ENCODE results near the gene BROX. TPM values are rescaled to one million over a fixed set of nuclear protein-coding genes. Genes with fewer than 3 reads are reported as not detected.

Gene BROX
- polyA plus RNA-seq, 1 donor (not counting 4 experiments of a cell fraction or from before 2014, with no cell fraction given): 9.6 TPM

- peaks cover 11 to 18% of the 10 kb centered on the region in 2 experiments for H3K36me3 ChIP-seq (ENCODE audit: control insufficient read depth in 2 of 2, extremely low read depth in 1 of 2, insufficient read depth in 2 of 2, low read length in 2 of 2)
- no peaks in the 10 kb centered on the region for H3K9me3 ChIP-seq (ENCODE audit: control insufficient read depth, low read depth, low read length)
- H3K4me1 ChIP-seq (ENCODE audit: control insufficient read depth, extremely low read depth, insufficient read depth, low read length): no peaks in the 10 kb centered on the region
- no peaks in the 10 kb centered on the region for H3K9me1 ChIP-seq (ENCODE audit: control insufficient read depth, extremely low read depth, insufficient read depth, low read length)
- H2AFZ ChIP-seq (ENCODE audit: control insufficient read depth, low read length): no peak overlapping the region
- FAIRE-seq (no peak), DNase-seq (ENCODE audit: low read depth, low spot score) (no peak)
- H3K4me2 ChIP-seq (ENCODE audit: control insufficient read depth, extremely low read depth, insufficient read depth, low read depth, low read length): no peak overlapping the region
- no peaks in the 10 kb centered on the region for H3K27me3 ChIP-seq (ENCODE audit: control insufficient read depth, extremely low read depth, insufficient read depth, low read length)
- no peak overlapping the region for H3K9ac ChIP-seq (ENCODE audit: control insufficient read depth, extremely low read depth, insufficient read depth, low read length)
- TF ChIP-seq EZH2 (IDR thresholded peaks at IDR 0.05; ENCODE audit: low read length) (no peak), CTCF (optimal IDR thresholded peaks at IDR 0.05 in 1 of 3, IDR thresholded peaks at IDR 0.05 in 1 of 3, conservative IDR thresholded peaks at IDR 0.05 in 1 of 3; ENCODE audit: extremely low read depth in 1 of 3, insufficient read depth in 2 of 3, low read length in 3 of 3) (no peak)
- H3K4me3 ChIP-seq (ENCODE audit: control insufficient read depth in 2 of 3, extremely low read depth in 1 of 3, insufficient read depth in 2 of 3, low read depth in 1 of 3, low read length in 3 of 3): no peak overlapping the region
- H3K79me2 ChIP-seq (ENCODE audit: control insufficient read depth, insufficient read depth, low read length): no peaks in the 10 kb centered on the region
- no peaks in the 10 kb centered on the region for H4K20me1 ChIP-seq (ENCODE audit: control insufficient read depth, extremely low read depth, insufficient read depth, low read length)
- no peak overlapping the region for H3K27ac ChIP-seq (ENCODE audit: control insufficient read depth, insufficient read depth, low read length)
- dilution Hi-C loops (cut with MboI; ENCODE audit: extremely low pct_ligation_motif_present, low sequenced_read_pairs): no loop called here
These were observed 42.3 kb upstream of the BROX start for GRCh38 chr1:222670110-222670509.

DNA sequence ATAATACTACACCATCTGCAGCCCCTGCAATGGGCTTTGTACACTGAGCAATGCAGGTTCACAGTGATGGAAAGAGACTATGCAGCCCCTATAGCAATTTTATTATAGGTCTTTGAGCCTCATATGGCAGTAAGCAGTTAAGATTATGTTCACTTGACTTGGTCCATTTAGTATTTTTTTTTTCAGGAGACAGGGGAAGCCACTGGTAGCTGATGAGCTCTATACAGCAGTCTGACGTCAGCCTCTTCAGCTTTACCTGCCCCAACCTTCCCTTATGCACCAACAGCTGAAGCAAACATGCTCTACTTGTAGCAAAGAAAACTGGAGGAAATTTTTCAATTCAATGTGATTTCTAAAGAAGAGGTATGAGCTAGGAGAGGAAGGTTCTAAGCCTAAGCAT, 32.3 kb upstream of the BROX start:
- FAIRE-seq: no peak
- Histone ChIP-seq H4K20me1 (ENCODE audit: control insufficient read depth, extremely low read depth, insufficient read depth, low read length) (no peaks in the 10 kb centered on the region), H3K4me2 (ENCODE audit: control insufficient read depth, extremely low read depth, insufficient read depth, low read depth, low read length) (no peak overlapping the region), H3K9ac (ENCODE audit: control insufficient read depth, extremely low read depth, insufficient read depth, low read length) (no peak overlapping the region), H3K9me1 (ENCODE audit: control insufficient read depth, extremely low read depth, insufficient read depth, low read length) (no peaks in the 10 kb centered on the region), H3K4me3 (ENCODE audit: control insufficient read depth in 2 of 3, extremely low read depth in 1 of 3, insufficient read depth in 2 of 3, low read depth in 1 of 3, low read length in 3 of 3) (no peak overlapping the region), H2AFZ (ENCODE audit: control insufficient read depth, low read length) (no peak overlapping the region), H3K79me2 (ENCODE audit: control insufficient read depth, insufficient read depth, low read length) (no peaks in the 10 kb centered on the region), H3K9me3 (ENCODE audit: control insufficient read depth, low read depth, low read length) (no peaks in the 10 kb centered on the region), H3K36me3 (ENCODE audit: control insufficient read depth in 2 of 2, extremely low read depth in 1 of 2, insufficient read depth in 2 of 2, low read length in 2 of 2) (peaks cover 3 to 19% of the 10 kb centered on the region in 2 experiments), H3K27me3 (ENCODE audit: control insufficient read depth, extremely low read depth, insufficient read depth, low read length) (no peaks in the 10 kb centered on the region), H3K4me1 (ENCODE audit: control insufficient read depth, extremely low read depth, insufficient read depth, low read length) (no peaks in the 10 kb centered on the region), H3K27ac (ENCODE audit: control insufficient read depth, insufficient read depth, low read length) (no peak overlapping the region)
- no peak for DNase-seq (ENCODE audit: low read depth, low spot score)
- no peak for TF ChIP-seq CTCF (optimal IDR thresholded peaks at IDR 0.05 in 1 of 3, IDR thresholded peaks at IDR 0.05 in 1 of 3, conservative IDR thresholded peaks at IDR 0.05 in 1 of 3; ENCODE audit: extremely low read depth in 1 of 3, insufficient read depth in 2 of 3, low read length in 3 of 3)
- TF ChIP-seq EZH2 (IDR thresholded peaks at IDR 0.05; ENCODE audit: low read length): no peak
- dilution Hi-C loops (cut with MboI; ENCODE audit: extremely low pct_ligation_motif_present, low sequenced_read_pairs): no loop called here

Data from keratinocyte (primary cell).